ENCODE data around the gene DAO.
"Not testable (repeated sequence)": the region's sequence is repeated elsewhere in the genome, so short reads cannot be mapped to it uniquely, and the experiment has no call there.

The DAO gene

GRCh38 chr12:108849660-108850059 lies 30.2 kb upstream of the DAO start:
- no peak for DNase-seq

- DNase-seq, result peak in 25 of 56 donors; percentile 8 to 53 (median 29)
Observed at GRCh38 chr12:108850854-108851573, 28.9 kb upstream of the DAO start.

GRCh38 chr12:108852674-108853309 lies 27.1 kb upstream of the DAO start:
- no peak for DNase-seq

- DNase-seq, result no peak
Observed at GRCh38 chr12:108853426-108853825, 26.5 kb upstream of the DAO start.

GRCh38 chr12:108853981-108854446 lies 25.9 kb upstream of the DAO start:
- no peak for DNase-seq

- DNase-seq, result no peak
Observed at GRCh38 chr12:108854451-108855283, 25.2 kb upstream of the DAO start.

- peak in 1 of 56 donors; percentile 41 for DNase-seq
Observed at GRCh38 chr12:108855284-108856169, 24.4 kb upstream of the DAO start.

- DNase-seq, result peak in 2 of 56 donors; percentile 47 to 60
Observed at GRCh38 chr12:108856170-108856427, 23.8 kb upstream of the DAO start.

- DNase-seq, result peak in 42 of 56 donors; percentile 8 to 72 (median 45)
Observed at GRCh38 chr12:108856428-108857157, 23.3 kb upstream of the DAO start.

GRCh38 chr12:108857158-108857407 lies 22.8 kb upstream of the DAO start:
- DNase-seq, result peak in 3 of 56 donors; percentile 50 to 54 (median 51)

GRCh38 chr12:108858311-108859074 lies 21.4 kb upstream of the DAO start:
- DNase-seq, result peak in 4 of 56 donors; percentile 10 to 24 (median 14)

GRCh38 chr12:108859141-108859922 lies 20.6 kb upstream of the DAO start:
- not testable (repeated sequence) for DNase-seq

- no peak for DNase-seq
Observed at GRCh38 chr12:108859923-108860291, 20.0 kb upstream of the DAO start.

GRCh38 chr12:108860443-108860842 lies 19.4 kb upstream of the DAO start:
- DNase-seq, result no peak

- peak in 3 of 56 donors; percentile 7 to 37 (median 14) for DNase-seq
Observed at GRCh38 chr12:108861878-108862587, 17.9 kb upstream of the DAO start.

GRCh38 chr12:108862588-108862959 lies 17.3 kb upstream of the DAO start:
- no peak for DNase-seq

GRCh38 chr12:108865169-108865568 lies 14.7 kb upstream of the DAO start:
- no peak for DNase-seq

- not testable (repeated sequence) for DNase-seq
Observed at GRCh38 chr12:108866083-108866482, 13.8 kb upstream of the DAO start.

- DNase-seq, result no peak
Observed at GRCh38 chr12:108868781-108869180, 11.1 kb upstream of the DAO start.

Measured in nucleus accumbens (tissue), 56 donors.